Measurements from ENCODE around the gene LAPTM5. TPM values are rescaled to one million over a fixed set of nuclear protein-coding genes. Genes with fewer than 3 reads are reported as not detected.

Gene LAPTM5
- total RNA-seq, 1 experiment from 2014 or later = not detected

- Histone ChIP-seq H3K36me3 (no peaks in the 10 kb centered on the region), H3K27me3 (replicated peaks) (no peaks in the 10 kb centered on the region), H3K9me3 (replicated peaks) (no peaks in the 10 kb centered on the region), H3K27ac (no peak overlapping the region), H3K4me1 (replicated peaks) (peaks cover 10% of the 10 kb centered on the region), H3K4me3 (no peak overlapping the region)
- no peak for DNase-seq (ENCODE audit: low read depth in 1 of 2, low spot score in 2 of 2)
Observed at GRCh38 chr1:30780409-30780808, 22.8 kb upstream of the LAPTM5 start.

- H3K4me1 ChIP-seq (replicated peaks) = peaks cover 10% of the 10 kb centered on the region
- no peak overlapping the region for H3K4me3 ChIP-seq
- no peaks in the 10 kb centered on the region for H3K27me3 ChIP-seq (replicated peaks)
- H3K9me3 ChIP-seq (replicated peaks) = no peaks in the 10 kb centered on the region
- no peaks in the 10 kb centered on the region for H3K36me3 ChIP-seq
- H3K27ac ChIP-seq = no peak overlapping the region
- peak; percentile 79 to 81 for DNase-seq (ENCODE audit: low read depth in 1 of 2, low spot score in 2 of 2)
Observed at GRCh38 chr1:30779294-30780071, 21.9 kb upstream of the LAPTM5 start.

DNA sequence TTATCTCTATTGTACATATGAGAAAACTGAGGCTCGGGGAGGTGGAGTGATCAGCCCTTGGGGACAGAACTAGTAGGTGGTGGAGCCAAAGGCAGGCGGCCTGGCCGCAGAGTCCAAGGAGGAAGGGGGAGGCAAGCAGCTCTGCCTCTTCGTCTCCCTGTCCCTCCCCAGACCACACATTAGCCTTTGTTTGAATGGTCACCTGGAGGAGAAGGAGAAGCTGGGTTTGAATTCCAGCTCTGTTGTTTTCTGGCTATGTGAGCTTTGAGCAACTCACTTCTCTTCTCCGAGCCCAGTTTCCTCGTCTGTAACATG, 21.4 kb upstream of the LAPTM5 start:
- H3K4me1 ChIP-seq (replicated peaks) = peaks cover 10% of the 10 kb centered on the region
- H3K27ac ChIP-seq = no peak overlapping the region
- H3K27me3 ChIP-seq (replicated peaks) = no peaks in the 10 kb centered on the region
- DNase-seq (ENCODE audit: low read depth in 1 of 2, low spot score in 2 of 2) = no peak
- H3K9me3 ChIP-seq (replicated peaks) = no peaks in the 10 kb centered on the region
- H3K36me3 ChIP-seq = no peaks in the 10 kb centered on the region
- H3K4me3 ChIP-seq = no peak overlapping the region

DNA sequence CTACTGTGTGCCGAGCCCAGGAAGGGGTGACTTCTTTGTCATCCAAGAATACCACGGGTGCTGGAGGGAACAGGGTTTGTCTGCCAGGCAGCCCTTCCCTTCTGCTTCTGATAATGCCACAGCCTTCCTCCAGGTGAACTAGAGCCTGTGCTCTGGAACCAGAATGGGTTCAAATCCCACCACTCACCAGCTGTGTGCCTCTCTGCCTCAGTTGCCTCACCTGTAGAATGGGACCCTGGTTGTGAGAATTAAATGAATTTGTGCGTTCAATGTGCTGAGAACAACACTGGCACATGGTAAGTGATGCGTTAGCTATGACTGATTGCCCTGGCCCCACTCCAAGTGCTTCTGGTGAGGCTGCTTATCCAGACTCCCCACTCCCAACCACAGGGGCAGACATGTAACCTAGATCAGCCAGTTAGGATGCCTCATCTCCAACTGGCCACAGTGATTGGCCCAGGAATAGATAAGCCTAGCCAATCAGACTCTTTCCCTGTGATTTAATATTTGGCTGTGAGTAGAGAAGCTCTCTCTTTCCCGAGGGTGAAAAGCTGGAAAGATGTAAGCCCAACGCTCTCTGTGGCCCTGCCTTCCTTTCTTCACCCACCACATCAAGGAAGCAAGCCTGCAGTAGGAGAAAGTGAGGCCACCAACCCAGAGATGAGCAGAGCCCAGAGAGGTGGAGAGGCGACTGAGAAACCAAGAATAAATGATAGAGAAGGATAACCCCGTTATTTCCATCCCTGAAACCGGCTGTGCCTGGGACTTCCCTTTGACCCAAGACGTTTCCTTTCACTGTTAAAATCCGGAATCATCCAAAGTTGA, 20.8 kb upstream of the LAPTM5 start:
- DNase-seq (ENCODE audit: low read depth in 1 of 2, low spot score in 2 of 2) = peak; percentile 43 to 83

GRCh38 chr1:30777904-30778153, 20.3 kb upstream of the LAPTM5 start:
- Histone ChIP-seq H3K36me3 (no peaks in the 10 kb centered on the region), H3K27ac (no peak overlapping the region), H3K9me3 (replicated peaks) (no peaks in the 10 kb centered on the region), H3K27me3 (replicated peaks) (no peaks in the 10 kb centered on the region), H3K4me3 (no peak overlapping the region), H3K4me1 (replicated peaks) (peaks cover 10% of the 10 kb centered on the region)
- no peak for DNase-seq (ENCODE audit: low read depth in 1 of 2, low spot score in 2 of 2)

More for the DNA sequence above, 20.8 kb upstream of the LAPTM5 start:
- Histone ChIP-seq H3K27ac (no peak overlapping the region), H3K4me1 (replicated peaks) (peaks cover 10% of the 10 kb centered on the region), H3K9me3 (replicated peaks) (no peaks in the 10 kb centered on the region), H3K36me3 (no peaks in the 10 kb centered on the region), H3K4me3 (no peak overlapping the region), H3K27me3 (replicated peaks) (no peaks in the 10 kb centered on the region)

DNA sequence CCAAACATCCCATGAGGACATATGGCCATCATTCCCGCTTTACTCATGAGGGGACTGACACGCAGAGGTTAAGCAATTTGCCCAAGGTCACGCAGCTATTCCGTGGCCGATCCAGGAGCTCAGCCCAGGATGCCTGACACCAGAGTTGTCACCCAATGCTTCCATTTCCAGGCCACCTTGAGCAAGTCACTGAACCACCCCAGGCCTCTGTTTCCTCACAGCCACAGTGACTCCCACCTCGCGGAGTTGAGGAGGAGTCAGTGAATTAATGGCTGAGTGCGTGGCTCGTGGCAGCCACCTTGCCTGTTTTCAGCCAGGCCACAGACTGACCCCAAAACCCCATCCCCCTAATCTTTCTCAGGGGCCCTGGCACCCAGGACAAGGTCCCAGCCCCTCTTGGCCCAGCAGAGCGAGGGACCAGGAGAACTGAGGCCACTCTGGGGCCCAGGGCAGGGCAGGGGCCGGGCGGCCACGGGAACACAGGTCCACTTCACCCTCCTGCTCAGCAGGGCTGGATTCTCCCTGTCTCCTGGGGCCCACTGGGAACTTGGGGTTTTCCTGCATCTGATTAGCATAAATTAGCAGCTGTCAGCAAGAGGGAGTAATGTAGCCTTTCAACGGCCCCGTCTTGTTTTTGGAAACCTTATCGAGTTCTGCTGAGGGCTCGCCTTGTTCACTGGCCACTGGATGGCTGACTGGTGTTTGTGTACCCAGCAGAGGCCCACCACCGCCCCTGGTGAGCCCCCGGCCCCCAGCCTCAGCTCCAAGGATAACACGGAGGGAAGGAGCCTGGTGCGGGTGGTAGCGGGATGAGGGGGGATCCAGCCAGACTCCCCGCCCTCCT, 19.7 kb upstream of the LAPTM5 start:
- DNase-seq (ENCODE audit: low read depth in 1 of 2, low spot score in 2 of 2) = no peak
- Histone ChIP-seq H3K36me3 (no peaks in the 10 kb centered on the region), H3K27me3 (replicated peaks) (no peaks in the 10 kb centered on the region), H3K4me3 (no peak overlapping the region), H3K27ac (no peak overlapping the region), H3K9me3 (replicated peaks) (no peaks in the 10 kb centered on the region), H3K4me1 (replicated peaks) (0 out of 2 replicates have a peak, but pooled peaks cover 4% of the 10 kb centered on the region)

DNA sequence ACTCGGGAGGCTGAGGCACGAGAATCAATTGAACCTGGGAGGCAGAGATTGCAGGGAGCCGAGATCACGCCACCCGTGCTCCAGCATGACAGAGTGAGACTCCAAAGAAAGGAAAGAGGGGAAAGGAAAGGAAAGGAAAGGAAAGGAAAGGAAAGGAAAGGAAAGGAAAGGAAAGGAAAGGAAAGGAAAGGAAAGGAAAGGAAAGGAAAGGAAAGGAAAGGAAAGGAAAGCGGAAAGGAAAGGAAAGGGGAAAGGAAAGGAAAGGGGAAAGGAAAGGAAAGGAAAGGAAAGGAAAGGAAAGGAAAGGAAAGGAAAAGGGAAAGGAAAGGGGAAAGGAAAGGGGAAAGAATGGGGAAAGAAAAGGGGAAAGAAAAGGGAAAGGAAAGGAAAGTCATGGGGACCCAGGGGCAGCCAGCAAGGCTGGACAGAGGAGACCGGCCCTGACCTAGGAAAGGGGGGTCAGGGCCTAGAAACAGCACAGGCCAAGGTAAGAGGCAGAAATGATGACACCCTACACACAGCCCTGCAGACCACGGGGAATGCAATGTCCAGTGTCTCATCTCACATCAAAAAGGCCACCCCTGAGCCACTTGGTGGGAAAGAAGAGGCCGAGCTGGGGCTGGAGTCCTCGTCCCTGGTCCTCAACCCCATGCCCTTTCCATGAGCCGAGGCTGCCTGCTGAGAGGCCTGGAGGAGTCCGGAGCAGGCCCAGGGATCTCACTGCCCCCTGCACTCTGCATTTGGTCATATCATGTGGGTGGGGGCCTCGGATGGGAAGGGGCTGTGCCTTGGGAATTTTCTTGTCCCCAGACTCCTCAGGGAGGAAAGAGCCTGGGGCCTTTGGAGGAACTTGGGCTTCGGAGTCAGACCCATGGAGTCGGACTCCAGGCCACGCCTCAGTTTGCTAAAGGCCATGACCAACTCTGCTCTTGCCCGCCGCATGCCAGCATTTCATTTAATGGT, 18.8 kb upstream of the LAPTM5 start:
- H3K36me3 ChIP-seq = no peaks in the 10 kb centered on the region
- H3K27ac ChIP-seq = no peak overlapping the region
- no peaks in the 10 kb centered on the region for H3K9me3 ChIP-seq (replicated peaks)
- H3K27me3 ChIP-seq (replicated peaks) = no peaks in the 10 kb centered on the region
- no peak for DNase-seq (ENCODE audit: low read depth in 1 of 2, low spot score in 2 of 2)
- H3K4me1 ChIP-seq (replicated peaks) = 0 out of 2 replicates have a peak, but pooled peaks cover 4% of the 10 kb centered on the region
- H3K4me3 ChIP-seq = no peak overlapping the region

GRCh38 chr1:30775433-30775975, 17.9 kb upstream of the LAPTM5 start:
- Histone ChIP-seq H3K9me3 (replicated peaks) (no peaks in the 10 kb centered on the region), H3K27me3 (replicated peaks) (no peaks in the 10 kb centered on the region), H3K36me3 (no peaks in the 10 kb centered on the region), H3K27ac (no peak overlapping the region), H3K4me1 (replicated peaks) (0 out of 2 replicates have a peak, but pooled peaks cover 4% of the 10 kb centered on the region), H3K4me3 (no peak overlapping the region)
- no peak for DNase-seq (ENCODE audit: low read depth in 1 of 2, low spot score in 2 of 2)

DNA sequence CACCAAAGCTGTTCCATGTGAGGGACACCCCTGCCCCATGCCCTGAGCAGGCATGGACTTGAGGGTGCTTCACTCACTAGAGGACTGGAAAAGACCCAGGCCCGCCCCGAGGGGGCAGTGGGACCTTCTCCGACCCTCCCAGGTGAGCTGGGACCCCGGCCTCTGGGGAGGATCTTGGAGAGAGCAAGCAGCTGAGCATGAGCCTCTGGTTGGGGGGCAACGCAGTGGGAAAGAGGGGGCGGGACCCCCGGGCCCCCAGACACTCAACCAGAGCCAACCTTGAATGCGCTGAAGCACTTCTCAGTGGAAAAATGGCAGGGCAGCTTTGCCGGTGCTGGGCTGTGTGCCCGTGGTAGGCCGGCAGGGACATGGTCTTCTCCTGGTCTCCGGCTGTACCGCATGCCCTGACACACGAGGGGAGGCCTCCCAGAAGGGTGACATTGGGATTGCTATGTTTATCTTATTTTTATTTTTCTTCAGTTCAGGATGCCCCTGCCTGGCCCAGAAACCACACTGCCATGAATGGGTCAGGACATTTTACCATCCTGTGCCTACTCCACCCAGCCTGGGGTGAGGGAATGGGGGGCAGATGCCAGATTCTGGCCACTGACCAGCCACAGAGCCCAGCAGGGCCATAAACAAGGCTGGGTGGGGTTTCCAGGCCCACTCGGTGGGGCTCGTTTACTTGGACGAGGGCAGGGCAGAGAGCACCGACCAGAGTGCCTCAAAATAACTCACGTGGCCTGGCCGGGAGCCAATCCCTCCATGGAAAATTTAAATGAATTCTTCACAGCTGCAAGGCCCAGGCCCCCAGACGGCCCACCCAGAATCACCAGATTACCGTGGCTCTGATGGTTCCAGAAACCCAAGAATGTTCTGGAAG, 17.2 kb upstream of the LAPTM5 start:
- no peaks in the 10 kb centered on the region for H3K27me3 ChIP-seq (replicated peaks)
- H3K4me1 ChIP-seq (replicated peaks) = 0 out of 2 replicates have a peak, but pooled peaks cover 4% of the 10 kb centered on the region
- H3K27ac ChIP-seq = no peak overlapping the region
- no peaks in the 10 kb centered on the region for H3K36me3 ChIP-seq
- DNase-seq (ENCODE audit: low read depth in 1 of 2, low spot score in 2 of 2) = no peak
- no peak overlapping the region for H3K4me3 ChIP-seq
- no peaks in the 10 kb centered on the region for H3K9me3 ChIP-seq (replicated peaks)

DNA sequence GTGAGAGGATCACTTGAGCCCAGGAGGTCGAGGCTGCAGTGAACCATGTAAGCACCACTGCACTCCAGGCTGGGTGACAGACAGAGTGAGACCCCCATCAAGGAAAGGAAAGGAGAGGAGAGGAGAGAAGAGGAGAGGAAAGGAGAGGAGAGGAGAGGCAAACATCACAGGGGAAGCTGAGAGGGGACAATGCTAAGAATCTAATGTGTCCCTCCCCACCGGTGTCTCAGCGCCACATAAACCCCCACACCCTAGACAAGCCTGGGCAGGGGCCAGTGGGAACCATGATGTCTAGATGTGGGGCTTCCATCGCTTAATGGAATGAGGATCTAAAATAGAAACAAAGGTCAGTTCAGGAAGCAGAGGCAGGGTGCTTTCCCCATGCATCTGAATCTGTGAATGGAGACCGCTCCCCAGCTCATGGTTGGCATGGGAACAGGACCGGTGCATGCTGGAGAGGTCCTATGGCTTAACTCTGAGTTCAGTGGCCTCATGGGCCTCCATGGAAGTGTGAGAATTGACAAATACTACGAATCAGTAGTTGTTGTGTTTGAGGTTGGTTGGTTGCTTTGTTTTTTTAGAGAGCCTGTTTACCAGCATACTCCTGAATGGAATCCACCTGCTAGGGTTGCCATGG, 16.3 kb upstream of the LAPTM5 start:
- Histone ChIP-seq H3K4me3 (no peak overlapping the region), H3K9me3 (replicated peaks) (no peaks in the 10 kb centered on the region), H3K4me1 (replicated peaks) (0 out of 2 replicates have a peak, but pooled peaks cover 4% of the 10 kb centered on the region), H3K27ac (no peak overlapping the region), H3K27me3 (replicated peaks) (no peaks in the 10 kb centered on the region), H3K36me3 (no peaks in the 10 kb centered on the region)
- no peak for DNase-seq (ENCODE audit: low read depth in 1 of 2, low spot score in 2 of 2)

- no peaks in the 10 kb centered on the region for H3K27me3 ChIP-seq (replicated peaks)
- H3K36me3 ChIP-seq = no peaks in the 10 kb centered on the region
- H3K9me3 ChIP-seq (replicated peaks) = no peaks in the 10 kb centered on the region
- no peak overlapping the region for H3K27ac ChIP-seq
- no peak for DNase-seq (ENCODE audit: low read depth in 1 of 2, low spot score in 2 of 2)
- H3K4me1 ChIP-seq (replicated peaks) = no peaks in the 10 kb centered on the region
- no peak overlapping the region for H3K4me3 ChIP-seq
Observed at GRCh38 chr1:30771005-30771404, 13.4 kb upstream of the LAPTM5 start.

GRCh38 chr1:30770150-30770549, 12.6 kb upstream of the LAPTM5 start:
- DNase-seq (ENCODE audit: low read depth in 1 of 2, low spot score in 2 of 2) = no peak
- H3K27me3 ChIP-seq (replicated peaks) = no peaks in the 10 kb centered on the region
- no peaks in the 10 kb centered on the region for H3K36me3 ChIP-seq
- no peaks in the 10 kb centered on the region for H3K4me1 ChIP-seq (replicated peaks)
- H3K27ac ChIP-seq = no peak overlapping the region
- no peaks in the 10 kb centered on the region for H3K9me3 ChIP-seq (replicated peaks)
- no peak overlapping the region for H3K4me3 ChIP-seq

Data from SJSA1 (cell line).